Stimulated activated CD8-positive, alpha-beta memory T cell treated with anti-CD3 and anti-CD28 coated beads, Interleukin-7, amount 100 ng/mL, for 4 hours (primary cell): Measurements from ENCODE around the gene ZNF484.
A peak's percentile ranks its signal among the peaks of the same experiment; 100 is the strongest.
"Not testable (repeated sequence)": the region's sequence is repeated elsewhere in the genome, so short reads cannot be mapped to it uniquely, and the experiment has no call there.

Experiments used
- DNase-seq, 2 donors: peaks; one replicate each; pipeline ENCODE4 v3.0.0-alpha.2; 2020; ENCODE audit warnings: low read depth in 2 of 2

The ZNF484 gene

DNA sequence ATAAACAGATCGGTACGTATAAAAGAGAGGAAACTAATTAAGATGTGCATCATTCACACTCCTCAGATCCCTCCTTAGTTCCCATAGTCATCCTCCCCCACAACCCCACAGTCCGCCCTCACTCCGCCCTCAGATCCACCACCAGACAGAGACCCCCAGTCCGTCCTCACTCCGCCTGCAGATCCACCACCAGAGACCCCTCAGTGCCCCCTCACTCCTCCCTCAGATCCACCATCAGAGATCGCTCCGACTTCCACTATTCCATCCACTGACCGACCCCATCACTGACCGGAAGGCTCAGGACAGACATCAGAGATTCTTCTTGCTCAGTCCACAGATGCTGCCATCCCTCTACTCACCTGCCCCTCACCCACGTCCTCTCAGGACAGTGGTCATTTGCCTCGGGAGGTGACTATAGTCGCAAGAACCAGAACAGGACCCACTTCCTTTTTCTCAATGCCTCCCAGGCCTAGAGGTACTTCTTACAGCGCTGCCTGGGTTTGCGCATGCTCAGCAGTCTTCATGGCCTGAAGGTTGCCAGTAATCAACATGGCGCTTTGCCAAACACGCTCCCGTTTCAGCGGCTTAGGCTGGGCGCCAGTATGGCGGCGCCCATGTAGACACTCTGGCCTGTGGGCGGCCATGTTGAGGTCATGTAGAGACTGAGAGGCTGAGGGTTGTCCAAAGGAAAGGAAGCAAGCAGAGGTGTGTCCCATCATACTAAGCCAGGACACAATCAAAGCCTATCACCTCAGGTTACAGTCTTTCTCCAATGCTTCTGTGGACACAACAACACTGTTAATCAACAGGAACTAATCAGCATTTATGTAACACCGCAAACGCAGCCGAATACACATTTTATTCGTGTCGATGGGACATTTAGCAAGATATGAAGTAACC lies at the start of gene ZNF484:
Gene ZNF484, minus strand, starts transcription at position 508 of the 900 bp plus-strand sequence. CDS start 3,009 bp downstream, outside the sequence.
- peak; percentile 95 to 97 for DNase-seq

DNA sequence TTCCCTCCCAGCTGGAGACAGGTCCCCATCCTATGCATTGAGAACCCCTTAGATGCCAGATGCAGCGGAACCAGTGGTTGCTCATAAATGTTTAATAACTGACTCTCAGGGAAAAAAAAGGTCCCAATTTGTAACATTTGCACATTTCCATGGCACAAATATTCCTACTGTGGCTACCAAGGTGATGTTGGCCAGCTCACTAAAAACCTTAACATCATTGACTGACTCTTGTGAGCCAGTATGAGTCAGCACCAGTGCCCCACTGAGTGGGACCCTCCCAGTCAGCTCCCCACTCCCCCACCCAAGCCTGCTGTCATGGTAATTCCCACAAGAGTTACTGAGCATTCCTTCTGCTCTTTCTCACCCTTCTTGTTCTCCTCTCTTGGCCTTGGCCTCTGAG lies 42.6 kb upstream of the ZNF484 start:
- DNase-seq: no peak

DNA sequence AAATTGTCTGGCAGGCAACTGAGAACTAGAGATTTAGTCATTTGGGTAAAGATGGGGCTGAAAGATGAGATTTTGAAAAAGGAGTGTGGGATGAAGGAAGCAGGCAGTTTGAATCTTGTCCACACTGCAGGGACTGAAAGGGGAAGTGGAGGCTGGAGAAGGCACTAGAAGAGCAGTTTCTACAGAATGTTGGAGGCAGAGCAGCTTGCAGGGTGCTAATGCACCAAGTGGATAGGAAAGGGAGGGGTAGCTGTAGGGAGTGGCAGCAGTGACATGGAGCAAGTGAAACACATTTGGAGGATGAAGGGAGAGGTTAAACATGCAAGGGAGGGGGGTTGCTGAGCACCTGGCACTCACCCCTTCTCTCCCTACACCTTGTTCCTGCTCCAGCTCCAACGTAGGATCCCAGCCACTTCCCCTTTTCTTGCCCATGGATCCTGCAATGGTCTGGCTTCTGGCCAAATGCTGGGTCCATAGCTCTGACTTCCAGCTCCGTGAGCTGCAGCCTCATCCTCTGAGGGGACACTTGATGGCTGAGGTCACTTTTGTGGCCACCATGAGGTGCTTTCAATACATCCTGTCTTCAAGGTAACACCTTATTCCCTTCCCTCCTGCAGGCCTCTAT lies 39.5 kb upstream of the ZNF484 start:
- DNase-seq: no peak

DNA sequence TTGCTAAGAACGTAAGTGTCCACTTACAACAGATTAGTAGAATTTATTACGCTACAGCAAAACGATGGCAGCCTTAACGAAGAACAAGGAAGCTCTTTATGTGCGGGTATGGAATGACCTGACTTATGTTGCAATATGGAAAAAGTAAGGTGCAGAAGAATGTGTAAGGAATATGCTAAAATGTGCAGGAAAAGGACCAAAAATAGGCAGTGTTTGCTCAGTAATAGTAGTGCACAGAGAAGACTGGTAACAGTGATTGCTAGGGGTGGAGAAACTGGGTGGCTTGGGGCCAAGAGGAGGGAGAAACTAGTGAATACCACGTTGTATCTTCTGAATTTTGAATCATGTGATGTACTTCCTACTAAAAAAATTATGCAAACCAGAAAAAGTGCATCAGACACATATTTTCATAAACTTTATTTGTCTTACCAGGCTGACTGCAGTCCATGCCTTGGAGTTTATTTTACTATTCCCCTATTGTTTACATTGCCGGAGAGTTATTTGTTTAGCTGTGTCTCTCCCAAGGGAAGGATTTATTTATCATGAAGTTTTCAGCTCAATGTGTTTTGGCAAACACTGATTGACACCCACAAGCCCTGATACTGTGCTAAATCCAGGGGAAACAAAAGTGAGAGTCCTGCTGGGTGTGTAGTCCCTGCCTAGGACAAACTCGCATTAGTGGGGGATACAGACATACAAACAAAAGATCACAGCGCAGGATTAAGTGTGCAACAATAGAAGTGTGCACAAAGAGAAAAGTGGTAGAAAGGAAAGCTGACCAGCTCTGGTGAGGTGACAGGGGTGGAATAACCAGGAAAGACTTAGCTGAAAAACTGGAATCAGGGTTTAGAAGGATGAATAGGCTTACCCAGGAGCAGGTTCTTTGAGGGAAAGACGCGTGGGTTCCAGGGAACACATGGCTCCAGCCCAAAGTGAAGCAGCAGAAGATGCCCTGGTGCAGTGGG lies 34.0 kb upstream of the ZNF484 start:
- no peak for DNase-seq

DNA sequence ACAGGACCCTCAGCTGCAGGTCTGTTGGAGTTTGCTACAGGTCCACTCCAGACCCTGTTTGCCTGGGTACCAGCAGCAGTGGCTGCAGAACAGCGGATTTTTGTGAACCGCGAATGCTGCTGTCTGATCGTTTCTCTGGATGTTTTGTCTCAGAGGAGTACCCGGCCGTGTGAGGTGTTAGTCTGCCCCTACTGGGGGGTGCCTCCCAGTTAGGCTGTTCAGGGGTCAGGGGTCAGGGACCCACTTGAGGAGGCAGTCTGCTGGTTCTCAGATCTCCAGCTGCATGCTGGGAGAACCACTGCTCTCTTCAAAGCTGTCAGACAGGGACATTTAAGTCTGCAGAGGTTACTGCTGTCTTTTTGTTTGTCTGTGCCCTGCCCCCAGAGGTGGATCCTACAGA lies 27.3 kb upstream of the ZNF484 start:
- DNase-seq: not testable (repeated sequence)

DNA sequence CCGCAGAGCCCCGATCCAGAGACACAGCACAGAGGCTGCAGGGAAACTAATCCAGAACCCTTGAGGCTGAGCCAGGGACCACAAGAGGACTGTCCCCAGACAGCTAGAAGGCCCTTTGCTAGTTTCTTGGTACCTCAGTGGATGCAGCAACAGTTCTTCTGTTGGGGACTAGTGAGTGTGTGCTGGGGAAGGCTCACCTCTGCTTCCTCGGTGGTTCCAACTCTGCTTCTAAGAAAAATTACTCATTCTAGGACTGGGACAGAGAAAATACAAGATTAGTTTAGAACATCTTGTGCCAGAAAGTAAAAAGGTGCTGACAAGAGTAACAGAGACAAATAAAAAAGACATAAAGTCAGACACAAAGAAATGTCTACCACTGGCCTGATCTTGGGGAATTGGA lies 19.5 kb upstream of the ZNF484 start:
- no peak for DNase-seq

DNA sequence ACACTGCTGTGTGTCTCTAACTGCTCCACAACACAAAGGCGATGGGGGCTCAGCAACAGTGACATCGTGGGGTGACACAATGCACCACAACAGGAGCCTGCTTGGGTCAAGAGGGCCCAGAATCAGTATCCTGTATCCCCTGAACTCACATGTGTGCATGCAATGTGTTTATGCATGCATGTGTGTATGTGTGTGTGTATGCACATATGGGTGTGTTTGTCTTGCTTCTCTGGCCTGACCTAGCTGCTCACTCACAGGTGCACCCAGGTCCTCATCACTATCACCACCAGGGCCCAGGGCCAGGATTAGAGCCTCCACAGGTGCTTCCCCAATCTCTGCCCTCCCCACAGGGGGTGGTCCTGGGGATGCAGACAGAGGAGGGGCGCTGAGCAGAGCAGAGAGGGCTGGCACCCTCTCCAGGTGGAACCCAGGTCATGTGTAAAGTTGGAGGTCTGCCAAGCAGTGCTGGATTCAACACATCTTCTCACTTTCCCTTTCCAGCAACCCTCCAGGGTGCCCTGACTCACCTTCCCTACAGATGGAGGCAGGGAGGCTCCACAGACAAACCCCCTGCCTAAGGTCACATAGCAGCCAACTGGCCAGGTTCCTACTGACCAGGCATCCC lies 18.1 kb upstream of the ZNF484 start:
- no peak for DNase-seq

DNA sequence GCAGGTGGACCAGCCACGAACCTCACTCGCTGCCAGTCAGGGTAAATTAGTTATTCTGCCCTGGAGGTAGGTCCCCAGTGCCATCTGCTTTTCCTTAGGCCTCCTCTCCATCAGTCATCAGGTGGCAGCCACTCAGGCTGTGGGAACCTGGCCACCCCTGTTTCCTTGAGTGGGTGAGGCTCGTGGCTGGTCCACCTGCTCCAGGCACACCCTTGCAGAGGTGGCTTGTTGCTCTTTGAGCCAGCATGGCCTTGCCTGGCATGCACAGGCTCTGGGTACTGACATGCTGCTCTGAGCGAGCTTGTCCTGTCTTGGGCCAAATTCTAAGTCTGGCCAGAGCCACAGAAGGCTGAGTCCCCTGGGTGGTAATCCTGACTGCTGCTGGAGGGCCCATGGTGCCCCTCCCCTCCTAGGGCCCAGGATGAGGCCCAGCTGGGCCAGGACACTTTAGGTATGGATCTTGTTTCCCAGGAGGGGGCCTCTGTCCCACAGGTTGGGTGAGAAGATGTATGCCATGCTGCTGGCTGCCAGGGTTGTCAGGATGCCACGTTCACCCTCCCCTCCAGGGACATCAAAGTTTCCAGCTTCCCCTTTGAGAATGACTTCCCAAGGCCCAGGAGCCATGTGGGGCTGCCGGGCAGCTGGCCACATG lies 17.0 kb upstream of the ZNF484 start:
- no peak for DNase-seq

DNA sequence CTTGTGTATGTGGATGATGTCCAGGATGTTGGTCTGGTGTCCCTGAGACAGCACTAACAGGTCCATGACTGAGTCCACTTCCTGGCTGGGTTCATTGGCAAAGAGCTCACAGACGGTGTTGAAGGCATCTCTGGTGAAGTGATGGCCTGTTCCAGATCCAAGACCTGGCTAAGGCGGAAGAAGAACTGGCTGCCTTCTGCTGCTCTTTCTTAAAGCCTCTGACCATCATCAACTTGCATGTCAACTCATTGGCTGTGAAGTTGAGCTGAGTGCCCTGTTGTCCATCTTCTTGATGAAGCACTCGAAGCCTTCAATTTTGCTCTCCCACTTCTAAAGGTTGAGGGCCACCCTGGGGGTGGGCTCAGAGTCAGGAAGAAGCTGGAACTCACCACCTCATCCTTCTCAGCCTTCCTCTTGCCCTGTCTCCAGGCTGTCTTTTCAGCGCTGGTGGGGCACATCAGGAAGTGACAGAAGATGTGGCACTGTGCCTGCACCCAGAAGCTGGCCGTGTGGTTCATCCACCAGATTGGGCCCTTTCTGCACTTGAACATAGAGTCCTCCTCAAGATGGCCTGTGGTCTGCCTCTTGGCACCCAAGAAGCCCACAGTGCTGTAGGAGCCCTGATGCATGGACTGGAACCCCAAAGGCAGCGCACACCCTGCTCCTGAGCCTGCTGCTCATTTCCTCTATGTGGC lies 16.2 kb upstream of the ZNF484 start:
- not testable (repeated sequence) for DNase-seq

DNA sequence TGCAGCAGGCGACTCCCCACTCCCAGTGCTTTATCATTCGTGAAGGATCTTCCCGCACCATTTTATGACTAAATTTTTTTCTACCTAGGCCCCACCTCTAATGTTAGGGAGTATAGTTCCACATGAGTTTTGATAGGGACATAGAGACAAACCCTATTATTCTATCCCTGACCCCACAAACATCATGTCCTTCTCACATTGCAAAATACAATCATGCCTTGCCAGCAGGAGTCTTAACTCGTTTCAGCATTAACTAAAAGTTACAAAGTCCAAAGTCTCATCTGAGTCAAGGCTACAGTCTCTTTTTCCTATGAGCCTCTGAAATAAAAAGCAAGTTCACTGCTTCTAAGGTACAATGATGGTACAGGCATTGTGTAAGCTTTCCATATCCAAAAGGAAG lies 14.4 kb upstream of the ZNF484 start:
- not testable (repeated sequence) for DNase-seq

DNA sequence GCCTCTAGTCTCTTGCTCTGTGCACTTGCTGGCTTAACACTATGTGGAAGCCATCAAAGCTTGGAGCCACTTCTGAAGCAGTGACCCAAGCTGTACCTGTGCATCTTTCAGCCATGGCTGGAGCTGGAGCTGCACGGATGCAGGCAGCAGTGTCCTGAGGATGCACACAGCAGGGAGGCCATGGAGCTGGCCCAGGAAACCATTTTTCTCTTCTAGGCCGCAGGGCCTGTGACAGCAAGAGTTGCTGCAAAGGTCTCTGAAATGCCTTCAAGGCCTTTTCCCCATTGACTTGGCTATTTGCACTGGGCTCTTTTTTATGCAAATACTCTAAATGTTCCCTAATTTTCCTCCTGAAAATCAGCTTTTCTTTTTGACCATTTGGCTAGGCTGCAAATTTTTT lies 12.9 kb upstream of the ZNF484 start:
- DNase-seq: no peak

DNA sequence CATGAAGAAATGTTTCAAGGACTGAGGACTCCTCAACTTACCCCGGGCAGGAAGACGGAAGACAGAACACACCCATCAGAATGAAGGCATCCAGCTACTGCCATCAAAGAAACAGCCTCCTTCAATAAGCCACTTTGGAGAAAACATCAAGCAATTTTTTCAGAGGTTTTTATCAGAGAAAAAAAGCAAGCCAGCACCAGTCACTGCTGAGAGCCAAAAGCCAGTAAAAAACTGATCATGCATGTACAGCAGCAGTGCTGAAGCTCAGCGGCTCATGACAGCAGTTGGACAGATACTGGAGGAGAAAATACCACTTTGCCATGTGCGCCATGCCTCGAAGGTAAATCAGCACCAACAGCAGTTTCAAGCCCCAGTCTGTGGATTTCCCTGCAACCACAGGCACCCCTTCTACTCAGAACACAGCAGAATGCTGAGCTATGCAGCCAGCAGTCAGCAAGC lies 10.1 kb upstream of the ZNF484 start:
- DNase-seq: no peak

DNA sequence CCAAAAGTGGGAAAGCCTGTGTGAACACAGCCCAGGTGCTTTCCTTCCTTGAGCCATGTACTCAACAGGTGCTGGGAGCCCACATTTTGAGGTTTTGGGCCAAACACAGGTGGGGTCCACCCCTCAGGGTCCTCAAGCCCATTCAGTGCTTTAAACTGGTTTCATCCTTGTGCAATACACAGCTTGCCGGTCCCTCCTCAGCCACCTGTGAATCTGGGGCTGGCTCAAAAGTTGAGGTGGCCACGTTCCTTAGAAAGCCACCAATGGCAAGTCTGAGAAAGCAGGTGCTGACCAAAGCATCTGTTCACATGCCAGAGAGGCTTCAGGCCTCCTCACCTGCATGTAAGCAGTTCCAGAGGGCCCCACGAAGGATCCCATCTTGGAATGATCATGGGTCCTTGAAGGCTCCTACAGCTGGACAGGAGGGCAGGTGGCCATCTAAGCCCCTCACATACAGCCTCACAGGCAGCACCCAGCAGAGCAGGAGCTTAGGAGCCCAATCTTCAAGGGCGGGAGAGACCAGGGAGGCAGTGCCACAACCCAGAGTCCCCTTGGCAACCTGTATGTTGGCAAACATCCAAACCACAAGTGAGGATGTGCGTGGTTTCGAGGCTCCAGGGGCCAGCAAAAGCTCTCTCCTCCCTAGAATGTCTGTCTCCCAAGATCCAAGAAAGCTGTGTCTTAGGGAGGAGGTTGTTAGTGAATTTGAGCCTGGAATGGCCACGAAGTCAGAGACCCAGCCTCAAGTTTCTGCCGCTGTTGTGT lies 9.2 kb upstream of the ZNF484 start:
- DNase-seq: not testable (repeated sequence)

DNA sequence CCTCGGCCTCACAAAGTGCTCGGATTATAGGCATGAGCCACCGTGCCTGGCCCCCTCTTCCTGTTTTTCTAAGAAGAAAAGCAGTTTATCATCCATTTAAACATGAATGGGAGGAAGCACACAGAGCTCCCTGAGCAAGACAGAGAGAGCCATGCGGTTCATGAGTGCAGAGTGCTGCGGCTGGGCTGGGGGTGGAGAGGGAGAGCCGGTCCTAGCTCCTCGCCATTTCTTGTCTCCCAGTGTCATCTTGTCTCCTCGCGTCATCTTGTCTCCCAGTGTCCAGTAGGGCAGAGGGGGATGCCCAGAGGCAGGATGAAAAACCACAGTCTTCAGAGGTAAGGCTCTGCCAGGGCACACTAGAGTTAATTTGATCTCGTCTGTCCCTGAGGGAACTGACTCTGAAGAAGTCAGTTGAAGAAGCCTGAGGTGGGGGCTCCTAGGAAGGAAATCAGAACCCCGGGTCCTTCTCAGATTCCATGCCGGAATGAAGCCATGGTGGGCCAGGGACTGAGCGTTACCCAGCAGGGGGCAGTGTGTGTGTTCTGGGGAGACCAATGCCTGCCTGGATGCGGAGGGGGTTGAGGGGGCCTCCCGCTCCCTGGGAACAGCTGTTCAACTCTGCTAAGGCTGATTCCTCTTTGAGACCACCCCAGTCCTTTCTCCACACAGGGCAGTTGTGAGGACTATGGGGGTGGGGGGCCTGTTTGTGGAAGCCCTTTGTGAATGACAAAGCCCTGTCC lies 6.0 kb upstream of the ZNF484 start:
- DNase-seq: not testable (repeated sequence)

DNA sequence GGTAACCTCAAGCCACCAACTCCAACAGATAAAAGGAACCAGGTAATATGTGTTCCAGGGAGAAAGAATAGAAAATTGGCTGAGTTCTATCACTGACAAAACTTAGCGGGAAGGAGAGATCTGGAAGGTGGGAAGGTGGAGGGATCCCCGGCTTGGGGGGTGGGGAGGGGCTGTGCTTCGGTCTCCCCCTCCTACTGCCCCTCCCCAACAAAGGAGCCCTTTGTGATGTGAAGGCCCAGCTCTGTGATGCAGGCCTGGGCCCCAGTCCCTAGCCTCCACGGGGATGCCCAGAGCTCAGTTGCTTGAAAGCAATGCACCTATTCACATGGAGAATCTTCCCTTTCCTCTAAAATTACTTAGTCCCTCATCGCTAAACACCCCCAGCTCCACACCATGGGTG lies 4.4 kb upstream of the ZNF484 start:
- DNase-seq: no peak

DNA sequence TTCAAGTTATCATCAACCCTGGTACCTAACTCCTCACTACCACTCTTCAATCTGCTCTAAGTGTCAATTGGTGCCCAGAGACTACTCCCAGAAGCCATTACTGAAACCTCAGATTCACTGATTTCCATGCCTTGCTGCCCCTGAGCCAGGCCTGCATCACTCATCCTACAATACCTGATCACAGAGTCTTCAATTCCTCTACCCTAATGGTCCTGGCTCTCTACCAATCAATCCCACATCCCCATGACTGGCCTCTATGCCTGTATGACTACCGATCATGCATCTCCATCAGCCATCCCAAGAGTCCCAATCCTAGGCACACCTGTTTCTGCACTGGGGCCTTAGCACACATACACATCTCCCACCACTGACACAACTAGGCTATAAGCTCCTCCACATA lies 2.5 kb downstream of the ZNF484 start:
- DNase-seq: no peak

DNA sequence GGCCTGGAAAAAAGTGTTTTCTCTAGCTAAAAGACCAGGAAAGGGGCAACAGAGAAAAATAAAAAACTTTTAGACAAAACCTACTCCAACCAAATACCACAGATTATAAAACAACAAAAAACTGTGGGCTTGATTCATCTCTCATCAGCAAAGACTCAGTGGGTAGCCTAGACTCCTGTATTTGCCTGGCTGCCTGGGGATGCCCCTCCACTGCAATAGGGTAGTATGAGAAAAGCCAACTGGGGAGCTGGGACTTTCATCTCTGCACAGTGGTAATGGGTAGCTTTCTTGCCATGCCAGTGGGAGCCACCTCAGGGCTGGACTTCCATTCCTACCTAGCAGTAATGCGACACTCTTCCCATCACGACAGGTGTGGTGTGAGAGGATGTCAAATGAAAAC lies 7.5 kb downstream of the ZNF484 start:
- DNase-seq: no peak

DNA sequence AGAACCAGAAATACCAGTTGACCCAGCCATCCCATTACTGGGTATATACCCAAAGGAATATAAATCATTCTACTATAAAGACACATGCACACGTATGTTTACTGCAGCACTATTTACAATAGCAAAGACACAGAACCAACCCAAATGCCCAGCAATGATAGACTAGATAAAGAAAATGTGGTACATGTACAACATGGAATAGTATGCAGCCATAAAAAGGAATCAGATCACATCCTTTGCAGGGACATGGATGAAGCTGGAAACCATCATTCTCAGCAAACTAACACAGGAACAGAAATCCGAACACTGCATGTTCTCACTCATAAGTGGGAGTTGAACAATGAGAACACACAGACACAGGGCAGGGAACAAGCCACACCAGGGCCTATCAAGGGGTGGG lies 11.2 kb downstream of the ZNF484 start:
- not testable (repeated sequence) for DNase-seq

DNA sequence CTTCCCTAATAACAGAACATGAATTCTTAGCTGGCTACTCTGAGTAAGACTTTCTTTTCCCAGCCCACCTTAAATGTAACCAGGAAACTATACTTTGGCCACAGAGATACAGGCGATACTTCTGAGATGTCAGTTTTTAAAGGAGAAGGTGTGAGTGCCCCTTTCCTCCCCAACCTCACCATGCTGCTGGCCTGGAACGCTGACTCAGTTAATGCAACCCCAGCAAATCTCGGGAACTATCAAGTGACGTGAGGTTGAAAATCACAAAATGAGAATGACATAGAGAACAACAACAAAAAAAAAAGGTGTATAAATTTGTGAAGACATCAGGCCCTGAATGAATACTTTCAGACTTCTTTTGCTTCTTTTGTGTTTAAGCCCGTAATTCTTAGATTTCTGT lies 13.7 kb downstream of the ZNF484 start:
- no peak for DNase-seq
